NB4 (cell line): ENCODE results near the gene NRP1.

Source experiments
- DNase-seq: peaks from one replicate; pipeline ENCODE4 v3.0.0; 2010; ENCODE audit warnings: low read depth
- H3K4me3 ChIP-seq: one replicate; pipeline ENCODE4 v1.5.1; 2011; ENCODE audit warnings: mild to moderate bottlenecking, low read depth, low read length, moderate library complexity
- CTCF ChIP-seq: IDR thresholded peaks from one replicate; pipeline ENCODE4 v1.5.1; 2012; ENCODE audit warnings: low read depth, low read length
- MAX ChIP-seq: IDR thresholded peaks from 2 replicates; pipeline ENCODE4 v1.6.1; 2011; ENCODE audit warnings: low read depth, low read length
- MYC ChIP-seq: IDR thresholded peaks from 2 replicates; pipeline ENCODE4 v1.6.1; 2011; ENCODE audit warnings: low read depth, low read length
- POLR2A ChIP-seq: IDR thresholded peaks from 2 replicates; pipeline ENCODE4 v1.6.1; 2011; ENCODE audit warnings: mild to moderate bottlenecking; ENCODE audit not compliant: insufficient read length; ENCODE audit errors: extremely low read depth

Gene NRP1

GRCh38 chr10:33252324-33252723 lies 82.1 kb downstream of the NRP1 start:
- no peak for TF ChIP-seq MAX
- no peak overlapping the region for H3K4me3 ChIP-seq
- DNase-seq: peak; percentile 2

- H3K4me3 ChIP-seq: no peak overlapping the region
- TF ChIP-seq CTCF (no peak), MYC (no peak), MAX (no peak), POLR2A (no peak)
- no peak for DNase-seq
Measured at GRCh38 chr10:33249659-33250345, 84.7 kb downstream of the NRP1 start.

- H3K4me3 ChIP-seq: no peak overlapping the region
- no peak for DNase-seq
Measured at GRCh38 chr10:33249137-33249536, 85.3 kb downstream of the NRP1 start.

GRCh38 chr10:33248638-33249037 lies 85.8 kb downstream of the NRP1 start:
- H3K4me3 ChIP-seq: no peak overlapping the region
- TF ChIP-seq CTCF: no peak
- peak; percentile 79 for DNase-seq

More at GRCh38 chr10:33249137-33249536, 85.3 kb downstream of the NRP1 start:
- no peak for TF ChIP-seq MYC
- TF ChIP-seq POLR2A: no peak
- no peak for TF ChIP-seq MAX
- TF ChIP-seq CTCF: no peak

- no peak overlapping the region for H3K4me3 ChIP-seq
- peak; percentile 6 for DNase-seq
- no peak for TF ChIP-seq CTCF
- no peak for TF ChIP-seq MAX
- TF ChIP-seq POLR2A: no peak
- TF ChIP-seq MYC: no peak
Measured at GRCh38 chr10:33247221-33247922, 87.1 kb downstream of the NRP1 start.

- no peak for TF ChIP-seq MAX
- no peak for TF ChIP-seq POLR2A
- TF ChIP-seq CTCF: no peak
- no peak for TF ChIP-seq MYC
- no peak for DNase-seq
- no peak overlapping the region for H3K4me3 ChIP-seq
Measured at GRCh38 chr10:33245343-33245742, 89.1 kb downstream of the NRP1 start.
